Measurements from ENCODE around the gene FBN3.
"Not testable (repeated sequence)": the region's sequence is repeated elsewhere in the genome, so short reads cannot be mapped to it uniquely, and the experiment has no call there.

The FBN3 gene

DNA sequence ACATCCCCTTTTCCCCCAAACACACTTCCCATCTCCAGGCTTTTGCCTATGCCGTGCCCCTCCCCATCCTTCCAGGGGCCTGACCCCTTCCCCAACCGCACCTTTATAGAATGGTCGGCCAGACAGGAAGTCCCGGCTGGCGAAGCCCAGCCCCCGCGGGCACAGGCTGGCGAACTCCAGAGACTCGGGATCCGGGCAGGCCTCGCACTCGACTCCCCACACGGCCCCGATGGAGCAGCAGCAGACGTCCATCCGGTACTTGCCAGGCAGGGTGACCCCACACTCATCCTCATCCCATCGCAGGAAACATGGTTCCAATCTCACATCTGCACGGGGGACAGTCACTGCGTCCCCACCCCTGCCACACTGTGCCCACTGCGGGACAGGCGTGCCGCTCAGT is 25.7 kb downstream of the FBN3 start:
- in situ Hi-C loops (cut with MboI; ENCODE audit: low sequenced_read_pairs) = no loop called here

GRCh38 chr19:8120636-8121480 is 28.5 kb downstream of the FBN3 start:
- in situ Hi-C loops (cut with MboI; ENCODE audit: low sequenced_read_pairs) = no loop called here

- in situ Hi-C loops (cut with MboI; ENCODE audit: low sequenced_read_pairs) = no loop called here
Observed at GRCh38 chr19:8117991-8118390, 31.4 kb downstream of the FBN3 start.

GRCh38 chr19:8116437-8117293 is 32.7 kb downstream of the FBN3 start:
- in situ Hi-C loops (cut with MboI; ENCODE audit: low sequenced_read_pairs) = no loop called here

GRCh38 chr19:8115805-8116396 is 33.5 kb downstream of the FBN3 start:
- in situ Hi-C loops (cut with MboI; ENCODE audit: low sequenced_read_pairs) = no loop called here

GRCh38 chr19:8113017-8113416 is 36.4 kb downstream of the FBN3 start:
- in situ Hi-C loops (cut with MboI; ENCODE audit: low sequenced_read_pairs) = no loop called here

GRCh38 chr19:8111376-8111775 is 38.0 kb downstream of the FBN3 start:
- in situ Hi-C loops (cut with MboI; ENCODE audit: low sequenced_read_pairs) = no loop called here

- in situ Hi-C loops (cut with MboI; ENCODE audit: low sequenced_read_pairs) = no loop called here
Observed at GRCh38 chr19:8110931-8111330, 38.5 kb downstream of the FBN3 start.

GRCh38 chr19:8109890-8110662 is 39.3 kb downstream of the FBN3 start:
- in situ Hi-C loops (cut with MboI; ENCODE audit: low sequenced_read_pairs) = no loop called here

DNA sequence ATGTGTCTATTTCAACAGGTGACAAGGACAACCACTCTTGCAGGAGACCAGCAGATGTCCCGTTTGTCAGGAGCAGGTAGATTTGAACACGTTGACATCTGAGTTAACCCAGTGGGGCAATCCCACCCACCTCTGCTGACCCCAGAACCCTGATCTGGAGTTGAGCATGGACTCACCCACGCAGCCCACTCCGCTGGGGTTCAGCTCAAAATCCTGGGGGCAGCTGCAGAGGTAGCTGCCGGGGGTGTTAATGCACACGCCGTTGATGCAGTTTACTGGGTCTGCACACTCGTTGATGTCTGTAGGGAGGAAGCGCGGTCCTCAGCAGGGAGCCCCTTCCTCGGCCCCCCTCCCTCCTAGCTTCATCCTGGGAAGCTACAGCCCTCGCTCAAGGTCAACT is 39.9 kb downstream of the FBN3 start:
- in situ Hi-C loops (cut with MboI; ENCODE audit: low sequenced_read_pairs) = no loop called here

DNA sequence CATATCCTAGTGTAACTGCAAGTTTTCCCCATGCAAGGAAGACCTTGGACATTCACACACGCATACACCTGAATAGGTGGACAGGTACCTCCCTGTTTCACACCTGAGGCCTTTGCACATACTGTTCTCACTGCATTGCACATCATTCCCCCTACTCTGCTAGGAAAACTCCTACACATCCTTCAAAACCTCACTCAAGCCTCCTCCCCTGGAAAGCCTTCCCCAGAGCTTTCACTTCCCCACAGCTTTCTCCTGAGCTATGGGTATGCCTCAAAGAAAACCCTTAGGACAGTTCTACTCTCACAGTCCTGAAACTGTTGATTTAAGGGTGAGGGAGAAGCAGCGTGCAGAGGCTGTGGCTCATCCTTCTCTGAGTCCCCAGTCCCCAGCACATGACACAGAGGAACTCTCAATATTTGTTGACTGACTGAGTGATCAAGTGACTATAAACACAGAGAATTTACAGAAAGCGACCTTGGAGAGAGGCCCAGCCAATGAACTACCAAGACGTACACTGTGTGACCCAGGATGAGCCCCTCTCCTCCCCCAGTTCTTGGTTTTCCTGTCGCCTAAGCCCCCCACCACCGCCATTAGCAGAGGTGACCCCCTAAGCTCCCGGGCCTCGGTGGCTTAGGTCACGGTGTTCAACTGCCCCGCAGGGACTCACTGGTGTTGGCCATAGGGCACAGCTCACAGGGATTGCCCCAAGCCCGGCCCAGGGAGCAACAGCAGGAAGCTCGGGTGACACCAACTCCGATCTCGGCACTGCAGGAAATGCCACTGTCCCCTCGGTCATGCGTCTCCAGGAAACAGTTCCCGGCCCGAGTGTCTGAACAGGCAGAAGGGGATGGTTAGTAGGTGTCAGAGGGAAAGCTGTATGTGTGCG is 40.6 kb downstream of the FBN3 start:
- in situ Hi-C loops (cut with MboI; ENCODE audit: low sequenced_read_pairs) = no loop called here

- in situ Hi-C loops (cut with MboI; ENCODE audit: low sequenced_read_pairs) = no loop called here
Observed at GRCh38 chr19:8107301-8107903, 42.0 kb downstream of the FBN3 start.

- in situ Hi-C loops (cut with MboI; ENCODE audit: low sequenced_read_pairs) = no loop called here
Observed at GRCh38 chr19:8105471-8105870, 43.9 kb downstream of the FBN3 start.

DNA sequence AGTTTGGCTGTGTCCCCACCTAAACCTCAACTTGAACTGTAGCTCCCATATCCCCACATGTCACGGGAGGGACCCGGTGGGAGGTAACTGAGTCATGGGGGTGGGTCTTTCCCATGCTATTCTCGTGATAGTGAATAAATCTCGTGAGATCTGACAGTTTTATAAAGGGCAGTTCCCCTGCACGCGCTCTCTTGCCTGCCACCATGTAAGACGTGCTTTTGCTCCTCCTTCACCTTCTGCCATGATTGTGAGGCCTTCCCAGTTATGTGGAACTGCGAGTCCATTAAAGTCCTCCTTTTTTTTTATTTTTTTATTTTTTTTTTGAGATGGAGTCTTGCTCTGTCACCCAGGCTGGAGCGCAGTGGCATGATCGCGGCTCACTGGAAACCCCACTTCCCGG is 47.5 kb downstream of the FBN3 start:
- in situ Hi-C loops (cut with MboI; ENCODE audit: low sequenced_read_pairs) = not testable (repeated sequence)

DNA sequence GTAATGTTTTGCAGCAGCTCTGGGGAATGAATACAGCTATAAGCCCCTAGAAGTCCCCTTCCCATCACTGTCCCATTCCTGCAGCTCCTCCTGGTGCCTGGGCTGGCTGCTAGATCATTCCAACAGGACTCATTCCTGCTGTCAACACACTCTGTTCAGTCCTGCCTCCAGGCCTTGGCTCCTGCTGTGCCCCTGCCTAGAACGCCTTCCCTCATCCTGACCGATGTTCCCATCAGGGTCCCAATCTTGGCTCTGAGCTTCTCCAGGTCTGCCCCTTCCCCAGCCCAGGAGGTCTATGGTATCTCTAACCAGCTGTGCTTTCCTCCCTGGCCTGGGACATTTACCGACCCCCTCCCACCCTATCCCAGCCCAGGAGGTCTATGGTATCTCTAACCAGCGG is 48.1 kb downstream of the FBN3 start:
- in situ Hi-C loops (cut with MboI; ENCODE audit: low sequenced_read_pairs) = no loop called here

DNA sequence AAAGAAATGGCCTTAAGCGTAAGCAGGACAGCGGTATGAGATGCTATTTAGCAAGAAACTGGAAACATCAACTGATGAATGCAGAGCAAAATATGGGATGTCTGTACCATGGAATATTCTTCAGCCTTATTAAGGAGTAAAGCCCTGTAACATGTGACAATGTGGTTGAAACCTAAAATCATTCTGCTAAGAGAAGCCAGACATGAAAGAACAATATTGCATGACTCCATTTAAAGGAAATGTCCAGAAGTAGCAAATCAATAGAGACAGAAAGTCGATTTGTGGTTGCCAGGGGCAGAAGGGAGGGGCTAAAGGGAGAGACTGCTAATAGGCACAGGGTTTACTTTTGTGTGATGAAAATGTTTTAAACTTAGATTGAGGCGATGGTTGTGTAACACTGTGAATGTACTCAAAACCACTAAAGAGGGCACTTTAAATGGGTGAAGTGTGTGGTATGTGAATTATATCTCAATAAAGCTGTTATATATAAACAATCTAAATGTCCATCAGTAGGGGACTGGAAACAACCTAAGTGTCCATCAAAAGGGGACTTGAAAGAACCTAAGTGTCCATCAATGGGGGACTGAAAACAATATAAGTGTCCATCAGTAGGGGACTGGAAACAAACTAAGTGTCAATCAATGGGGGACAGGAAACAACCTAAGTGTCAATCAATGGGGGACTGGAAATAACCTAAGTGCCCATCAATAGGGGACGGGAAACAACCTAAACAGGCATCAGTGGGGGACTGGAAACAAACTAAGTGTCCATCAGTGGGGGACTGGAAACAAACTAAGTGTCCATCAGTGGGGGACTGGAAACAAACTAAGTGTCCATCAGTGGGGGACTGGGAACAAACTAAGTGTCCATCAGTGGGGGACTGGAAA is 51.5 kb downstream of the FBN3 start:
- in situ Hi-C loops (cut with MboI; ENCODE audit: low sequenced_read_pairs) = no loop called here

DNA sequence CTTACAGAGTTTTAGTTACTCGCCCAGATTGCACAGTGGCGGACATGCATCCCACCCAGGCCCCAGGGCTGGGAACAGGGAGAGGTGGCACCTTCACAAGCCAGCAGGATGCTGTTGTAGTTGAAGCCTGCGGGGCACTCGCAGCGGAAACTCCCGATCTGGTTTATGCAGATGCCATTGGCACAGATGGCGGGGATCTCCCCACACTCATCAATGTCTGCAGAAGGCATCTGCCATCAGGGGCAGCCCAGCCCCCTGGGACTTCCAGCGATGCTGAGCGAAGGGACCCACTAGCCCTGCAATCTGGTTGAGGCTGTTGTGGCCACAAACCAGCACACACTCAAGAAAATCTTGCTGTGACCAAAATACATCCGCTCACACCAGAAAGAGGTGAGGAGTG is 52.2 kb downstream of the FBN3 start:
- in situ Hi-C loops (cut with MboI; ENCODE audit: low sequenced_read_pairs) = no loop called here

GRCh38 chr19:8096071-8096470 is 53.3 kb downstream of the FBN3 start:
- in situ Hi-C loops (cut with MboI; ENCODE audit: low sequenced_read_pairs) = no loop called here

Measured in HL-60/S4 (cell line).